ENCODE data around the gene SERPINA1. TPM values are rescaled to one million over a fixed set of nuclear protein-coding genes. Genes with fewer than 3 reads are reported as not detected.

SERPINA1 gene
- total and polyA plus RNA-seq, 2 experiments from 2014 or later = 0.16 to 0.65 TPM

DNA sequence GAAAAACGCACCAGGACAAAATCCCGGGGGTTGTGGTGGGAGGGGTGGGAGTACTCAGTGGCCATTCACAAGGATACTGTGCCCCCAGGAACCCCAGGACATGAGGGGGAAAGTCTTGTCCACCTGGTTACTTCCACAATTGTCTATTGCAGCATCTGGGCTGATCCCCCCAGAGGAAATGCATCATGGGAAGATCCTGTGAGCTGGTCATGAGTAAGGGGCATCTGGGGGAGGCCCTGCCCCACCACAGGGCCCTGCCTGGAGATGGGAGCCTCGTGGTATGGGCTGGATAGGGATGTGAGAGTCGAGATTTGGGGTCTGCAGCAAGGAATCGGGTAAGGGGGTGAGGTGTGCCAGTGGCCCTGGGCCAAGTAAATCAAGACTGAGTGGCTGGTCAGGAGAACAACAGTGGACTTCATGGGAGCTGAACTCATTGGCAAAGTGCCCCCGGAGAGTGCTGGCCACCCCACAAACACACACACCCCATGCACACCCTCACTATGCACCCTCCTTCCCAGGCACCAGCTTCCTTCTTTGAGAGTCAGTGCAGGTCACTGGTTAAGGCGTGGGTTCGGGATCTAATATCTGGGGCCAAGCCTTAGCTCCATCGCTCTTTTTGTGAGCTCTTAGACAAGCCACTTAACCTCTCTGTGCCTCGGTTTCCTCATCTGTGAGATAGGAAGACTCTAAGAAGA is 3.0 kb upstream of the SERPINA1 start:
- H3K4me1 ChIP-seq (ENCODE audit: insufficient read depth) = peaks cover 20% of the 10 kb centered on the region
- H3K9ac ChIP-seq = no peak overlapping the region
- 95 to 96% methylated on average over 9 to 10 of the region's 10 CpGs for WGBS, 2 experiments (ENCODE audit: low coverage in 1 of 2, low lambda C conversion rate in 2 of 2, missing lambda C conversion rate in 2 of 2)
- no peaks in the 10 kb centered on the region for H3K9me3 ChIP-seq (ENCODE audit: low read depth)
- H3K4me2 ChIP-seq (ENCODE audit: unreplicated experiment) = no peak overlapping the region
- no peak overlapping the region for H3K4me3 ChIP-seq
- no peak overlapping the region for H3K27ac ChIP-seq
- TF ChIP-seq EZH2phosphoT487 (IDR thresholded peaks at IDR 0.05; ENCODE audit: insufficient read depth, low read depth) (no peak), EZH2 (IDR thresholded peaks at IDR 0.05; ENCODE audit: insufficient read depth, poor library complexity, severe bottlenecking) (no peak)
- H3K27me3 ChIP-seq (replicated peaks; ENCODE audit: insufficient read depth) = no peaks in the 10 kb centered on the region
- H3K79me2 ChIP-seq (ENCODE audit: insufficient read depth) = no peaks in the 10 kb centered on the region
- H3F3A ChIP-seq (ENCODE audit: insufficient read depth) = peaks cover 17% of the 10 kb centered on the region
- H4K20me1 ChIP-seq (ENCODE audit: insufficient read depth) = no peaks in the 10 kb centered on the region
- no peaks in the 10 kb centered on the region for H3K9me2 ChIP-seq (ENCODE audit: insufficient read depth)
- no peaks in the 10 kb centered on the region for H3K36me3 ChIP-seq (ENCODE audit: low read depth)
- no peak for DNase-seq
- H2AFZ ChIP-seq = no peak overlapping the region
- in situ Hi-C loops (cut with MboI) = no loop called here

DNA sequence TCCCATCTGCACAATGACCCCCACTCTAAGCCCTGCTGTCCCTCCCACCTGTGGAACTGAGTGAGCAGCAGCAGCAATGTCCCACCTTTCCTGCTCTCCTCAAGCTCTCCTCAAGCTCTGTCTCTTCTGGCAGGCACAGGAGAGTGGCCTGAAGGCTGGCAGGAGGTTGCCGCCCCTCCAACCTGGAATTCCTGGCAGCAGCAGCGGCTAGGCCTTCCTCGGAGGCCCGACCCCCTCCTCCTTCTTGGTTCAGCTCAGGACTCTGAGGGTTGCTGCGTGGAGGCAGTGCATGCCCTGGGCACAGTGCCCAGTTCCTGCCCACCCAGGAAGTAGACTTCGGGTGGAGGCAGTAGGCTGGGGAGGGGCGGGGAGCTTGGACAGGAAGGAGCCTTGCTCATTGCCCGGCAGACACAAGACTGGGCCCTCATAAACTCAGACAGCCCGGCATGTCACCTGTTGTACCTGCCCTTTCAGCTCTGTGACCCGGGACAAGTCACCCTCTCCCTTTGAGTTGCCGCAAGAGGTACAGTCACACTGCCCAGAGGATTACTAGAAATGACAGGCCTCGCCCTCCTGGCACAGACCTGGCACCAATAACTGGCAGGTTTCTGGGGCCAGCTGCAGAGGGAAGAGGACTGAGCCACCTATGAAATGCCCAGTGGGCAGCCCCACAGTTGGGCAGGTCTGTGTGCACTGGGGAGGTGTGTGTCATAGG is 2.1 kb upstream of the SERPINA1 start:
- WGBS, 2 experiments (ENCODE audit: low coverage in 1 of 2, low lambda C conversion rate in 2 of 2, missing lambda C conversion rate in 2 of 2) = 62 to 69% methylated on average over 11 to 12 of the region's 12 CpGs

DNA sequence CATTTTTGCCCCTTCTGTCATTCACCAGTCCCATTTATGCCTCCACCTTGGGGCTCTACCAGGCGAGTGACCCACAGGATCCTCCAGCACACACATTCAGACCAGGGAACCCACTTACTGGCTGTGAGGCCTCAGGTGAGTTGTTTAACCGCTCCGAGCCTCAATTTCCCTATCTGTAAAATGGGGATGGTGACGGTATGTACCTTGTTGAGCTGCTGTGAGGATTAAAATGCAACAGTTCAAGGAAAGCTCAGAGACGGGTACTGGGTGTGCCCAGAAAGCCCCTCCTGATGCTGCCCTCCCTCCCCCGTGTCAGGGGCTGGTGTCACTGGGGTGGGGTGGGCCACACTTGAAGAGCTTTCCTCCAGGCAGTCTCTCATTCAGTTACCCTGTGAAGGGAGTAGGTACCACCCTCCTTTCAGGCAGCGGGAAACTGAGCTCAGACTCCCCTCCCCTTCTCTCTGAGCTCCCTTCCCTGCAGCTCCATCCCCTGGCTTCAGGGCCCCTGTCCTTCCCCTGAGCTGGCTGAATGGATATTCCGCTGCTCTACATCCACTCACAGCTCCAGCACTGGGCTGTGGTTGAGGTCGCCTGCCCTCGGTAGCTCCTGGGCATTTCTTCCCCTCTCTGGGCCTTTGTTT is 1.4 kb upstream of the SERPINA1 start:
- H2AFZ ChIP-seq = no peak overlapping the region
- no peaks in the 10 kb centered on the region for H3K79me2 ChIP-seq (ENCODE audit: insufficient read depth)
- no peak overlapping the region for H3K4me2 ChIP-seq (ENCODE audit: unreplicated experiment)
- in situ Hi-C loops (cut with MboI) = no loop called here
- no peak overlapping the region for H3K9ac ChIP-seq
- H3K9me2 ChIP-seq (ENCODE audit: insufficient read depth) = no peaks in the 10 kb centered on the region
- H3F3A ChIP-seq (ENCODE audit: insufficient read depth) = peaks cover 12% of the 10 kb centered on the region
- 92 to 94% methylated on average over 9 to 10 of the region's 10 CpGs for WGBS, 2 experiments (ENCODE audit: low coverage in 1 of 2, low lambda C conversion rate in 2 of 2, missing lambda C conversion rate in 2 of 2)
- H3K27ac ChIP-seq = no peak overlapping the region
- H3K27me3 ChIP-seq (replicated peaks; ENCODE audit: insufficient read depth) = no peaks in the 10 kb centered on the region
- no peak overlapping the region for H3K4me3 ChIP-seq
- H3K9me3 ChIP-seq (ENCODE audit: low read depth) = no peaks in the 10 kb centered on the region
- TF ChIP-seq EZH2phosphoT487 (IDR thresholded peaks at IDR 0.05; ENCODE audit: insufficient read depth, low read depth) (no peak), EZH2 (IDR thresholded peaks at IDR 0.05; ENCODE audit: insufficient read depth, poor library complexity, severe bottlenecking) (no peak)
- no peaks in the 10 kb centered on the region for H4K20me1 ChIP-seq (ENCODE audit: insufficient read depth)
- H3K4me1 ChIP-seq (ENCODE audit: insufficient read depth) = peaks cover 13% of the 10 kb centered on the region
- no peaks in the 10 kb centered on the region for H3K36me3 ChIP-seq (ENCODE audit: low read depth)
- DNase-seq = no peak

More for the DNA sequence above, 2.1 kb upstream of the SERPINA1 start:
- H3K27me3 ChIP-seq (replicated peaks; ENCODE audit: insufficient read depth) = no peaks in the 10 kb centered on the region
- in situ Hi-C loops (cut with MboI) = no loop called here
- H4K20me1 ChIP-seq (ENCODE audit: insufficient read depth) = no peaks in the 10 kb centered on the region
- H3K4me3 ChIP-seq = no peak overlapping the region
- H3K4me2 ChIP-seq (ENCODE audit: unreplicated experiment) = no peak overlapping the region
- H3K36me3 ChIP-seq (ENCODE audit: low read depth) = no peaks in the 10 kb centered on the region
- no peak for DNase-seq
- H3K9me2 ChIP-seq (ENCODE audit: insufficient read depth) = no peaks in the 10 kb centered on the region
- H3K27ac ChIP-seq = no peak overlapping the region
- no peaks in the 10 kb centered on the region for H3K79me2 ChIP-seq (ENCODE audit: insufficient read depth)
- no peaks in the 10 kb centered on the region for H3K9me3 ChIP-seq (ENCODE audit: low read depth)
- TF ChIP-seq EZH2 (IDR thresholded peaks at IDR 0.05; ENCODE audit: insufficient read depth, poor library complexity, severe bottlenecking) (no peak), EZH2phosphoT487 (IDR thresholded peaks at IDR 0.05; ENCODE audit: insufficient read depth, low read depth) (no peak)
- peaks cover 16% of the 10 kb centered on the region for H3K4me1 ChIP-seq (ENCODE audit: insufficient read depth)
- H2AFZ ChIP-seq = no peak overlapping the region
- no peak overlapping the region for H3K9ac ChIP-seq
- peaks cover 17% of the 10 kb centered on the region for H3F3A ChIP-seq (ENCODE audit: insufficient read depth)

DNA sequence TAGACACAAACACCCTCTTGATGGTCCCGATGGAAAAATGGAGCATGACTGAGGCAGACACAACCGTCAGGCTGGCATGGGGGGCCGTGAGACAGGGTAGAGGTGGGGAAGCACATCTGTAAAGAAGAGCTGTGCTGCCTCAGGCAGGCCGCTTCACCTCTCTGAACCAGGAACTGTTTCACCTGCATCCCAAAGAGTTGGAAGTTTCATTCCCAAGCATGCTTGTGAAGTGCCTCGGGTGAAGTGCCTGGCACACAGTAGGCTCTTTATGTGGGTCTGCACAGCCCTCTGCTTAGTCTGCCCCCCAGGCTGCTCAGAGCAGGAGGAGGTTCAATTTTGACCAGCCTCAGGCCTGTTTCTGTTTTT is 685 bp upstream of the SERPINA1 start:
- H3K4me3 ChIP-seq = no peak overlapping the region
- no peak for DNase-seq
- H4K20me1 ChIP-seq (ENCODE audit: insufficient read depth) = no peaks in the 10 kb centered on the region
- H3K9ac ChIP-seq = no peak overlapping the region
- H3K9me3 ChIP-seq (ENCODE audit: low read depth) = no peaks in the 10 kb centered on the region
- H3F3A ChIP-seq (ENCODE audit: insufficient read depth) = peaks cover 7% of the 10 kb centered on the region; the same call in 1 of the 2 replicates
- 88 to 93% methylated on average over 5 of the region's 5 CpGs for WGBS, 2 experiments (ENCODE audit: low coverage in 1 of 2, low lambda C conversion rate in 2 of 2, missing lambda C conversion rate in 2 of 2)
- H3K36me3 ChIP-seq (ENCODE audit: low read depth) = no peaks in the 10 kb centered on the region
- peaks cover 7% of the 10 kb centered on the region for H3K4me1 ChIP-seq (ENCODE audit: insufficient read depth)
- H3K27me3 ChIP-seq (replicated peaks; ENCODE audit: insufficient read depth) = no peaks in the 10 kb centered on the region
- no peaks in the 10 kb centered on the region for H3K79me2 ChIP-seq (ENCODE audit: insufficient read depth)
- no peak overlapping the region for H2AFZ ChIP-seq
- no peak overlapping the region for H3K4me2 ChIP-seq (ENCODE audit: unreplicated experiment)
- TF ChIP-seq EZH2phosphoT487 (IDR thresholded peaks at IDR 0.05; ENCODE audit: insufficient read depth, low read depth) = no peak
- TF ChIP-seq EZH2 (IDR thresholded peaks at IDR 0.05; ENCODE audit: insufficient read depth, poor library complexity, severe bottlenecking) = no peak
- no peak overlapping the region for H3K27ac ChIP-seq
- H3K9me2 ChIP-seq (ENCODE audit: insufficient read depth) = no peaks in the 10 kb centered on the region
- in situ Hi-C loops (cut with MboI) = no loop called here
